CD14-positive monocyte (primary cell): ENCODE results near the gene ANKRD39. TPM values are rescaled to one million over a fixed set of nuclear protein-coding genes. Genes with fewer than 3 reads are reported as not detected.
A peak's percentile ranks its signal among the peaks of the same experiment; 100 is the strongest.

Experiments used
- DNase-seq, 3 donors: peaks; one replicate each; pipeline ENCODE4 v3.0.0-alpha.2; 2011 to 2022
- H2AFZ ChIP-seq: 2 replicates; pipeline ENCODE4 v1.6.0; 2012; ENCODE audit warnings: mild to moderate bottlenecking, low read depth, low read length, inconsistent platforms; ENCODE audit not compliant: insufficient read depth, poor library complexity, severe bottlenecking
- H3K27ac ChIP-seq, 2 donors: 1 replicate in 1 of 2; 2 replicates in 1 of 2; pipeline ENCODE4 v1.5.1; 2012 to 2013; ENCODE audit warnings: low read length in 2 of 2, control low read depth in 1 of 2, inconsistent platforms in 1 of 2, low read depth in 1 of 2, mild to moderate bottlenecking in 1 of 2
- H3K27me3 ChIP-seq, 2 donors: one replicate each; pipeline versions ENCODE4 v1.6.0 to v1.6.1; 2011 to 2013; ENCODE audit warnings: low read length in 2 of 2; ENCODE audit not compliant: control insufficient read depth in 2 of 2, insufficient read depth in 2 of 2
- H3K36me3 ChIP-seq, 2 donors: replicated peaks in 1 of 2; 1 replicate in 1 of 2; 2 replicates in 1 of 2; pipeline versions ENCODE4 v1.5.1 to v1.6.1; 2012 to 2013; ENCODE audit warnings: low read length in 2 of 2, control low read depth in 1 of 2, inconsistent platforms in 1 of 2, mild to moderate bottlenecking in 1 of 2; ENCODE audit not compliant: insufficient read depth in 2 of 2, control insufficient read depth in 1 of 2
- H3K4me1 ChIP-seq, 2 donors: 1 replicate in 1 of 2; 2 replicates in 1 of 2; pipeline versions ENCODE4 v1.5.1 to v1.6.1; 2012 to 2013; ENCODE audit warnings: low read length in 2 of 2, control low read depth in 1 of 2, inconsistent platforms in 1 of 2, mild to moderate bottlenecking in 1 of 2, moderate library complexity in 1 of 2; ENCODE audit not compliant: insufficient read depth in 2 of 2, control insufficient read depth in 1 of 2
- H3K4me2 ChIP-seq: replicated peaks from 2 replicates; pipeline ENCODE3; 2012; ENCODE audit warnings: low read length, moderate library complexity, mild to moderate bottlenecking; ENCODE audit not compliant: poor library complexity, severe bottlenecking; ENCODE audit errors: extremely low read depth
- H3K4me3 ChIP-seq, 3 experiments: fragments of 200-600 bp in 1 of 3; sonication (generic) in 1 of 3; replicated peaks in 1 of 3; 1 replicate in 2 of 3; 2 replicates in 1 of 3; pipeline ENCODE4 v1.5.1; 2011 to 2013; ENCODE audit warnings: low read length in 3 of 3, mild to moderate bottlenecking in 3 of 3, control low read depth in 2 of 3, low read depth in 2 of 3, inconsistent platforms in 1 of 3, moderate library complexity in 1 of 3
- H3K79me2 ChIP-seq: 2 replicates; pipeline ENCODE4 v1.6.0; 2012; ENCODE audit warnings: mild to moderate bottlenecking, control low read depth, inconsistent platforms, low read length, moderate library complexity; ENCODE audit not compliant: insufficient read depth
- H3K9ac ChIP-seq: 2 replicates; pipeline ENCODE4 v1.6.0; 2017; ENCODE audit warnings: low read length, mild to moderate bottlenecking; ENCODE audit not compliant: insufficient read depth, poor library complexity, severe bottlenecking
- H3K9me3 ChIP-seq, 2 donors: replicated peaks in 1 of 2; 1 replicate in 1 of 2; 2 replicates in 1 of 2; pipeline versions ENCODE4 v1.5.1 to v1.6.1; 2012 to 2013; ENCODE audit warnings: low read length in 2 of 2, control low read depth in 1 of 2; ENCODE audit not compliant: control insufficient read depth in 1 of 2, insufficient read depth in 1 of 2
- H4K20me1 ChIP-seq: 2 replicates; pipeline ENCODE4 v1.6.0; 2012; ENCODE audit warnings: mild to moderate bottlenecking, low read length, control low read depth, moderate library complexity; ENCODE audit not compliant: insufficient read depth
- H3K27ac Mint-ChIP-seq, 7 donors: one replicate each; pipeline ENCODE4 v1.8.0; 2020; ENCODE audit warnings: mild to moderate bottlenecking in 7 of 7, mixed read lengths in 7 of 7, moderate library complexity in 6 of 7, inconsistent platforms in 2 of 7
- H3K27me3 Mint-ChIP-seq, 3 donors: one replicate each; pipeline ENCODE4 v1.8.0; 2021 to 2022; ENCODE audit warnings: low read depth in 3 of 3, mild to moderate bottlenecking in 3 of 3, mixed read lengths in 3 of 3, moderate library complexity in 3 of 3, inconsistent platforms in 1 of 3
- H3K36me3 Mint-ChIP-seq, 2 donors: one replicate each; pipeline ENCODE4 v1.8.0; 2020; ENCODE audit warnings: mixed read lengths in 2 of 2, inconsistent platforms in 1 of 2, mild to moderate bottlenecking in 1 of 2
- H3K4me1 Mint-ChIP-seq: one replicate; pipeline ENCODE4 v1.8.0; 2020; ENCODE audit warnings: mild to moderate bottlenecking, mixed read lengths
- H3K4me3 Mint-ChIP-seq, 2 donors: one replicate each; pipeline ENCODE4 v1.8.0; 2020; ENCODE audit warnings: mild to moderate bottlenecking in 2 of 2, mixed read lengths in 2 of 2, moderate library complexity in 1 of 2
- H3K9me3 Mint-ChIP-seq, 7 donors: one replicate each; pipeline ENCODE4 v1.8.0; 2020 to 2022; ENCODE audit warnings: mixed read lengths in 7 of 7, mild to moderate bottlenecking in 6 of 7, moderate library complexity in 6 of 7, inconsistent platforms in 2 of 7
- CTCF ChIP-seq: fragments of 200-600 bp; IDR thresholded peaks from one replicate; pipeline ENCODE4 v1.8.0; 2022; ENCODE audit warnings: antibody characterized with exemption, mild to moderate bottlenecking
- WGBS: methylation state at CpG from one replicate; pipeline ENCODE4 v1.1.5; 2013; ENCODE audit warnings: missing lambda C conversion rate; ENCODE audit not compliant: insufficient coverage; 5-methylcytosine and 5-hydroxymethylcytosine counted together
- intact Hi-C, 2 donors: fragments of 100-400 bp; cut with micrococcal nuclease; formaldehyde crosslinking; loops; one replicate each; pipeline versions ENCODE4 v1.15.0 to v1.15.1; 2023
- polyA plus RNA-seq, 3 donors: library from polyadenylated mRNA; depleted of rRNA in 1 of 3; unstranded in 2 of 3; stranded (reverse) in 1 of 3; fragments of 300-500 nt in 2 of 3; fragments of >200 nt in 1 of 3; fragmentation: Illumina TruSeq in 2 of 3; gene quantifications; 1 replicate in 2 of 3; 2 replicates in 1 of 3; pipeline ENCODE4 v1.2.3, GENCODE V29; 2012 to 2021

The ANKRD39 gene
- polyA plus RNA-seq, 3 donors: 6.2 to 9.7 (median 9.0) TPM

GRCh38 chr2:96878796-96879544 is 21.2 kb upstream of the ANKRD39 start:
- Histone ChIP-seq H3K4me3 (no peak overlapping the region), H3K9me3 (no peaks in the 10 kb centered on the region), H4K20me1 (no peaks in the 10 kb centered on the region), H3K27me3 (peaks cover 4 to 94% of the 10 kb centered on the region in 2 donors), H3K27ac (no peak overlapping the region), H3K4me2 (no peak overlapping the region), H3K4me1 (peaks cover 12% of the 10 kb centered on the region in 2 donors), H2AFZ (no peak overlapping the region), H3K79me2 (no peaks in the 10 kb centered on the region), H3K9ac (no peak overlapping the region), H3K36me3 (no peaks in the 10 kb centered on the region)
- intact Hi-C loops: no loop called here
- peaks cover 18% of the 10 kb centered on the region for H3K4me1 Mint-ChIP-seq
- H3K9me3 Mint-ChIP-seq: peaks cover 0 to 7% (median 0%) of the 10 kb centered on the region in 7 donors
- no peaks in the 10 kb centered on the region for H3K36me3 Mint-ChIP-seq
- peaks cover 59 to 98% (median 81%) of the 10 kb centered on the region in 3 donors for H3K27me3 Mint-ChIP-seq
- no peak overlapping the region for H3K27ac Mint-ChIP-seq
- peak overlapping the region in 1 of 2 donors; percentile 30 for H3K4me3 Mint-ChIP-seq
- 97% methylated on average over 18 of the region's 22 CpGs for WGBS
- no peak for DNase-seq
- no peak for TF ChIP-seq CTCF

GRCh38 chr2:96878171-96878570 is 20.4 kb upstream of the ANKRD39 start:
- intact Hi-C loops: no loop called here
- Mint-ChIP-seq H3K4me3 (peak overlapping the region in 1 of 2 donors; percentile 26), H3K27ac (no peak overlapping the region), H3K4me1 (peaks cover 26% of the 10 kb centered on the region), H3K9me3 (peaks cover 0 to 10% (median 0%) of the 10 kb centered on the region in 7 donors), H3K27me3 (peaks cover 58 to 97% (median 78%) of the 10 kb centered on the region in 3 donors), H3K36me3 (no peaks in the 10 kb centered on the region)
- Histone ChIP-seq H3K4me3 (no peak overlapping the region), H3K9me3 (no peaks in the 10 kb centered on the region), H3K27me3 (peaks cover 5 to 93% of the 10 kb centered on the region in 2 donors), H4K20me1 (no peaks in the 10 kb centered on the region), H3K36me3 (no peaks in the 10 kb centered on the region), H3K9ac (no peak overlapping the region), H3K4me2 (no peak overlapping the region), H3K27ac (no peak overlapping the region), H2AFZ (no peak overlapping the region), H3K4me1 (peaks cover 20% of the 10 kb centered on the region in 2 donors), H3K79me2 (no peaks in the 10 kb centered on the region)
- 93% methylated on average over 5 of the region's 7 CpGs for WGBS
- TF ChIP-seq CTCF: no peak
- DNase-seq: no peak
